Ectodermal cell (in vitro differentiated cells): ENCODE results near the gene HGD.

Experiments
- H3K27ac ChIP-seq: 2 replicates; pipeline ENCODE4 v1.7.0; 2013; ENCODE audit warnings: mild to moderate bottlenecking, low read depth, low read length; ENCODE audit not compliant: insufficient read depth, poor library complexity, severe bottlenecking
- H3K27me3 ChIP-seq: 2 replicates; pipeline ENCODE4 v1.7.0; 2013; ENCODE audit warnings: mild to moderate bottlenecking, low read length; ENCODE audit not compliant: insufficient read depth, control insufficient read depth, poor library complexity, severe bottlenecking
- H3K36me3 ChIP-seq: one replicate; pipeline ENCODE4 v1.7.0; 2013; ENCODE audit warnings: low read length; ENCODE audit not compliant: control insufficient read depth, insufficient read depth
- H3K4me1 ChIP-seq: one replicate; pipeline ENCODE4 v1.7.0; 2013; ENCODE audit warnings: low read length; ENCODE audit not compliant: control insufficient read depth, insufficient read depth
- H3K4me3 ChIP-seq: 2 replicates; pipeline ENCODE4 v1.7.0; 2013; ENCODE audit warnings: low read depth, low read length, control low read depth; ENCODE audit not compliant: insufficient read depth
- H3K9me3 ChIP-seq: 2 replicates; pipeline ENCODE4 v1.7.0; 2013; ENCODE audit warnings: mild to moderate bottlenecking, low read length, moderate library complexity; ENCODE audit not compliant: control insufficient read depth
- WGBS, 2 experiments: methylation state at CpG; one replicate each; pipeline ENCODE4 v1.1.7; 2013; ENCODE audit warnings: missing lambda C conversion rate in 2 of 2; 5-methylcytosine and 5-hydroxymethylcytosine counted together

The HGD gene

GRCh38 chr3:120659285-120659684 lies 22.8 kb downstream of the HGD start:
- no peaks in the 10 kb centered on the region for H3K36me3 ChIP-seq
- H3K9me3 ChIP-seq = no peaks in the 10 kb centered on the region
- 89 to 92% methylated on average over 1 of the region's 1 CpG for WGBS, 2 experiments
- no peak overlapping the region for H3K27ac ChIP-seq
- H3K4me1 ChIP-seq = no peaks in the 10 kb centered on the region
- H3K27me3 ChIP-seq = no peaks in the 10 kb centered on the region
- H3K4me3 ChIP-seq = no peak overlapping the region

- H3K4me3 ChIP-seq = no peak overlapping the region
- WGBS, 2 experiments = 78 to 89% methylated on average over 4 to 5 of the region's 5 CpGs
- no peaks in the 10 kb centered on the region for H3K36me3 ChIP-seq
- no peaks in the 10 kb centered on the region for H3K4me1 ChIP-seq
- no peaks in the 10 kb centered on the region for H3K9me3 ChIP-seq
- no peaks in the 10 kb centered on the region for H3K27me3 ChIP-seq
- H3K27ac ChIP-seq = no peak overlapping the region
Measured at GRCh38 chr3:120652896-120653545, 29.0 kb downstream of the HGD start.

DNA sequence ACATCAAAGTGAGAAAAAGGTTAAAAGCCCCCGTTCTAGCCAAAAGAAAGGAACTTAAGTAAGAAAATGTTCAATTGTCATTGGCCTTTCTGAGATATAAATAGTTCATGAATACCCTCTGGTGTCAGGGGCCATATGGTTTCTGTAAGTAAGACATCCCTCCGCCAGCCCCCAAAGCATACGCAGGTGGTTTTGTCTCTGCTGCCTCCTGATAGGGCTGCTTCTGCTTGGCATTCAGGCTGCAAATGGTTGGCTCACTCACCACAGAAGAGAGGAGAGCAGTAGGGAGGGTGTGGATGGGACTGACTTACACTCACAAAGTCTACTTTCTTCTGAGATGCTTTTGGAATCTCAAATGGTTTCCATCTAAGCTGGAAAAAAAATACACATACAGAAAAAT lies 29.8 kb downstream of the HGD start:
- WGBS, 2 experiments = 90 to 95% methylated on average over 3 of the region's 3 CpGs
- Histone ChIP-seq H3K9me3 (no peaks in the 10 kb centered on the region), H3K4me3 (no peak overlapping the region), H3K27ac (no peak overlapping the region), H3K4me1 (no peaks in the 10 kb centered on the region), H3K27me3 (no peaks in the 10 kb centered on the region), H3K36me3 (no peaks in the 10 kb centered on the region)

DNA sequence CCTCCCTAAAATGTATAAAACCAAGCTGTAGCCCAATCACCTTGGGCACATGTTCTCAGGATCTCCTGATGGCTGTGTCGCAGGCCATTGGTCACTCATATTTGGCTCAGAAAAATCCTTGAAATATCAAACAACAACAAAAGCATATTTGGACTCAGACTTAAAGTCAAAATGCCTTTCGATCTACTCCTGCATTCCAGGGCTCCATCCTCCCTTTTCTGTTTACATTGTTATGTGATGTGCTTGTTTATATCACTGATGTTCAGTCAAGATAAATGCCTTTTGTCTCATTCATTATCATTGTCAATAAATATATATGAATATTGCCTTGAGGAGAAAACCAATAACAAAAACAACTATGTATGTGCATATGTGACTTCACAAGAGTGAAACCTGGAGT lies 31.7 kb downstream of the HGD start:
- H3K4me1 ChIP-seq = peaks cover under 1% of the 10 kb centered on the region
- WGBS, 2 experiments = 92 to 98% methylated on average over 1 to 2 of the region's 2 CpGs
- no peak overlapping the region for H3K4me3 ChIP-seq
- no peaks in the 10 kb centered on the region for H3K36me3 ChIP-seq
- H3K27me3 ChIP-seq = no peaks in the 10 kb centered on the region
- H3K27ac ChIP-seq = no peak overlapping the region
- no peaks in the 10 kb centered on the region for H3K9me3 ChIP-seq

- 96% methylated on average over 3 of the region's 3 CpGs for WGBS, 2 experiments
- no peaks in the 10 kb centered on the region for H3K9me3 ChIP-seq
- no peak overlapping the region for H3K27ac ChIP-seq
- no peaks in the 10 kb centered on the region for H3K27me3 ChIP-seq
- no peaks in the 10 kb centered on the region for H3K36me3 ChIP-seq
- no peak overlapping the region for H3K4me3 ChIP-seq
- H3K4me1 ChIP-seq = peaks cover 4% of the 10 kb centered on the region
Measured at GRCh38 chr3:120649830-120650233, 32.2 kb downstream of the HGD start.

GRCh38 chr3:120648290-120648689 lies 33.7 kb downstream of the HGD start:
- Histone ChIP-seq H3K27ac (no peak overlapping the region), H3K4me3 (no peak overlapping the region), H3K27me3 (no peaks in the 10 kb centered on the region), H3K9me3 (no peaks in the 10 kb centered on the region), H3K36me3 (no peaks in the 10 kb centered on the region), H3K4me1 (peaks cover 4% of the 10 kb centered on the region)
- WGBS, 2 experiments = 94% methylated on average over 5 of the region's 5 CpGs

GRCh38 chr3:120646771-120647432 lies 35.1 kb downstream of the HGD start:
- Histone ChIP-seq H3K4me3 (no peak overlapping the region), H3K27ac (no peak overlapping the region), H3K36me3 (no peaks in the 10 kb centered on the region), H3K27me3 (no peaks in the 10 kb centered on the region), H3K4me1 (peaks cover 4% of the 10 kb centered on the region), H3K9me3 (no peaks in the 10 kb centered on the region)
- 91 to 94% methylated on average over 4 to 5 of the region's 5 CpGs for WGBS, 2 experiments

DNA sequence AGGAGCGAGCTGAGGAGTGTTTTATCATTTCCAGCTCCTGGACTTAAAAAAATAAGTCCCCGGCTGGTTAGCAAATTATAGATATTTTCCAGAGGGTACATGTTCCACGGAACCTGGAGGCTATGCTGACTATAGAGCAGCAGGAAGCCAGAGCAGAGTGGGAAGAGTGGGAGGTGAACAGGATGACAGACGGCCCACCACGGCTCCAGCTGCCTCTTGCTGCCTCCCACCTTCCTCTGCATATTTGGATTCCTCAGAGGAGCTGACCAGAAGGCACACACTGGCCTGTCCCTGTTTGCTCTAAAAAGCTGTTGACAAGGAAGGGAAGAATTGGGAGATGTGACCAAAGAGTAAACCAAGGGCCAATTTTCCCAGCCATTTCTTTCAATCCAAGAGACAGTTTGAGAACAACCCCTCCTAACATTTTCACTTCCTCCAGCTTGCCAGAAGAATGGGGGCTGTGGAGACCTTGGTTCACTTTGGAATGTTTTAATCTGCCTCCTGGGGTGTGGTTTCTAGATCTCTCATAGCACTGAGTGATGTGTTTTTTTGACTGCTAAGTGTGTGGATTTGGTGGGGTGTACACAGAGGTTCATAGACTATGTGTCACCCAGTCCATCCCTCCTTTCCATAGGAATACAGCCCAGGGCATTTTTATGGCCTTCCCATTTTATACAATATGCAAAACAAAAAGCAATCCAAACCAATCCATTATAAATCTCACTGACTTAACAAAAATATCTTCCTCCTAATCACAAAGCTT lies 36.8 kb downstream of the HGD start:
- Histone ChIP-seq H3K9me3 (no peaks in the 10 kb centered on the region), H3K4me1 (peaks cover 4% of the 10 kb centered on the region), H3K36me3 (no peaks in the 10 kb centered on the region), H3K27me3 (no peaks in the 10 kb centered on the region), H3K4me3 (no peak overlapping the region), H3K27ac (no peak overlapping the region)
- 73 to 80% methylated on average over 5 of the region's 5 CpGs for WGBS, 2 experiments

DNA sequence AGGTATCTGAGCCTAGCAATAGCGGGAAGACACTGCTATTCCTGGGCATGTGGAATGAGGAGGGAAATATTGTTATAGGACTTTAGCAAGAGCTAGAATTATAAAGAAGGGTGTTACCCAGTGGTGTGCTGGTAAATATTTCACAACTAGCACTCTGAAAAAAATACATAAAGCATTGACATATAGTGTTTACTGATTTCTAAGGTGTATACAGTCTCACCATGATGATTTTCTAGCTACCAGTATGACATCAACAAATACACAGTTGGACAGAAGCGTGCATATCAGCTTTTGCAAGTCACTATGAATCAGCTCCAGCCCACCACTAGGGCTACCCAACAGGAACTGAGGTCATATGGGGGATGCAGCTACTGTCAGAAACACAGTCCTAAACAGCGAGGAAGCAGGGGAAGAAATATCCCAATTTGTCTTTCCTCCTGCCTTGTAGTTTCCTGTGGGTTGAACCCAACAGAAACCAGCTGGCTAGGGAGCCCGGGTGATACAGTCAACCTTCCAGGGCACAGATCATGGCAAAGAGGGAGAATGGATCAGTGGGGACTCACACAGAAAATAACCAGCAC lies 39.6 kb downstream of the HGD start:
- no peaks in the 10 kb centered on the region for H3K9me3 ChIP-seq
- H3K4me3 ChIP-seq = no peak overlapping the region
- H3K36me3 ChIP-seq = no peaks in the 10 kb centered on the region
- WGBS, 2 experiments = 94% methylated on average over 4 of the region's 4 CpGs
- no peaks in the 10 kb centered on the region for H3K27me3 ChIP-seq
- no peak overlapping the region for H3K27ac ChIP-seq
- H3K4me1 ChIP-seq = peaks cover 4% of the 10 kb centered on the region

GRCh38 chr3:120641696-120642246 lies 40.3 kb downstream of the HGD start:
- 97 to 98% methylated on average over 2 of the region's 2 CpGs for whole genome bisulfite sequencing, 2 experiments
- Histone ChIP-seq H3K4me3 (no peak overlapping the region), H3K9me3 (no peaks in the 10 kb centered on the region), H3K27me3 (no peaks in the 10 kb centered on the region), H3K4me1 (peaks cover 4% of the 10 kb centered on the region), H3K27ac (no peak overlapping the region), H3K36me3 (no peaks in the 10 kb centered on the region)
